BJ (cell line): ENCODE measurements around the gene PRR5L. TPM values are rescaled to one million over a fixed set of nuclear protein-coding genes. Genes with fewer than 3 reads are reported as not detected.

ENCODE experiments used
- CTCF ChIA-PET: fragments of 350-600 bp; formaldehyde crosslinking; extraction: SDS; loops from one replicate; lab custom pipeline; 2021; ENCODE audit warnings: antibody characterized with exemption, inconsistent platforms; lab: Yijun Ruan, JAX
- POLR2A ChIA-PET: fragments of 300-600 bp; sonication (Branson Sonifier 250); formaldehyde crosslinking; extraction: SDS; loops from one replicate; lab custom pipeline; 2021; ENCODE audit warnings: antibody characterized with exemption; lab: Charles Lee
- DNase-seq: peaks from one replicate; pipeline ENCODE4 v3.0.0-alpha.2; 2011; ENCODE audit warnings: low read depth
- H3K27me3 ChIP-seq: 2 replicates; pipeline ENCODE4 v1.6.0; 2011; ENCODE audit warnings: low read length; ENCODE audit not compliant: control insufficient read depth, insufficient read depth
- H3K36me3 ChIP-seq: 2 replicates; pipeline ENCODE4 v1.5.1; 2011; ENCODE audit warnings: low read length; ENCODE audit not compliant: control insufficient read depth, insufficient read depth
- H3K4me3 ChIP-seq: 2 replicates; pipeline ENCODE4 v1.5.1; 2011; ENCODE audit warnings: low read depth, mild to moderate bottlenecking, control low read depth, low read length
- polyA plus RNA-seq: library from polyadenylated mRNA; depleted of rRNA; stranded (reverse); fragments of >200 nt; gene quantifications from 2 replicates; pipeline ENCODE4 v1.2.3, GENCODE V29; 2011
- TF ChIP-seq, protein P1 (sequence below): IDR thresholded peaks from 2 replicates; pipeline ENCODE4 v1.5.1; 2011; ENCODE audit warnings: low read depth, mild to moderate bottlenecking, control low read depth, inconsistent platforms, low read length, moderate library complexity; ENCODE audit not compliant: insufficient read depth

Gene PRR5L
- polyA plus RNA-seq, 1 experiment: 13.3 TPM

DNA sequence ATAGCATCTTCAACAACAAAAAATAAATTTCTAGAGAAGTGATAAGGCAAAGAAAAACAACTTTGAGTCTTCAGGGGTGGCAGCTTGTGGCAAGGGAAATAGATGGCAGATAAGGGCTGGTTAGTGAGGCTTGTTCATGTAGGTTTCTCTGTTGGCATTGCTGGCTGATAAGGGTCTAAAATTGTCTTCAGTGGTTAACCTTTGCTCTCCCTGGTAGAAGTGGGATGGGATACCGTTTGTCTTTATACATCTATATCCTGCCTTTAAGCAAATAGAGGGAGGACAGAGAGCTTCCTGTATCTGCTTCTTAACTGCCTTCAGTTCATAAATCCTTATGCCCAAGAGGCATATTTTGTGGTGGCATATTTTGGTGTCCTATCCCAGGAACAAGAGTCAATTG lies 156.9 kb downstream of the PRR5L start:
- ChIA-PET POLR2A (no interaction called here), CTCF (interaction anchor here (1.1 to 1.6 kb wide), 8 partner anchors 10 to 835 kb away, joined by 3 to 5 read pairs (median 4); partner anchors contain the start of gene FJX1)
- no peak for DNase-seq
- Histone ChIP-seq H3K27me3 (no peaks in the 10 kb centered on the region), H3K4me3 (no peak overlapping the region), H3K36me3 (peaks cover 6% of the 10 kb centered on the region)
- TF ChIP-seq, protein P1, sequence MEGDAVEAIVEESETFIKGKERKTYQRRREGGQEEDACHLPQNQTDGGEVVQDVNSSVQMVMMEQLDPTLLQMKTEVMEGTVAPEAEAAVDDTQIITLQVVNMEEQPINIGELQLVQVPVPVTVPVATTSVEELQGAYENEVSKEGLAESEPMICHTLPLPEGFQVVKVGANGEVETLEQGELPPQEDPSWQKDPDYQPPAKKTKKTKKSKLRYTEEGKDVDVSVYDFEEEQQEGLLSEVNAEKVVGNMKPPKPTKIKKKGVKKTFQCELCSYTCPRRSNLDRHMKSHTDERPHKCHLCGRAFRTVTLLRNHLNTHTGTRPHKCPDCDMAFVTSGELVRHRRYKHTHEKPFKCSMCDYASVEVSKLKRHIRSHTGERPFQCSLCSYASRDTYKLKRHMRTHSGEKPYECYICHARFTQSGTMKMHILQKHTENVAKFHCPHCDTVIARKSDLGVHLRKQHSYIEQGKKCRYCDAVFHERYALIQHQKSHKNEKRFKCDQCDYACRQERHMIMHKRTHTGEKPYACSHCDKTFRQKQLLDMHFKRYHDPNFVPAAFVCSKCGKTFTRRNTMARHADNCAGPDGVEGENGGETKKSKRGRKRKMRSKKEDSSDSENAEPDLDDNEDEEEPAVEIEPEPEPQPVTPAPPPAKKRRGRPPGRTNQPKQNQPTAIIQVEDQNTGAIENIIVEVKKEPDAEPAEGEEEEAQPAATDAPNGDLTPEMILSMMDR: no peak

DNA sequence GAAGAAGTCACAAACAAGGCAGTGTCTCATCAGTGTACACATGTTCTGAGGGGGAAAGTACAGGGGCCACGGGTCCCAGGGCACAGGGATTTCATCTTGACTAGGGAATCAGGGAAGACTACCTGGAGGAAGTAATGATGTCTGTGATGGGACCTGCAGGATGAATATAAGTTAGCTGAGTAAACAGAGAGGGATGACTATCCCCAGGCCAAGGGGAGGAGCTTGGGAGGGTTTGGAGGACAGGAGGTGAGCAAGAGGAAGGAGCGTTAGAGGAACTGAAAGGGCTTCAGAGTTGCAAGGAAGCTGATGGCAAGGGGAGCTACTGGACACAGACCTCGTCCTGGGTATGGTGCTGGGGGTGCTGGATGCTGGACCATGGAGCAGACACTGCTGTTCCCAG lies 157.6 kb downstream of the PRR5L start:
- TF ChIP-seq, protein P1: no peak
- ChIA-PET POLR2A (no interaction called here), CTCF (interaction anchor here (1.2 to 1.6 kb wide), 3 partner anchors 11 to 836 kb away, joined by 3 to 5 read pairs (median 4); partner anchors contain the start of gene FJX1)
- DNase-seq: no peak
- no peaks in the 10 kb centered on the region for H3K27me3 ChIP-seq
- H3K36me3 ChIP-seq: peaks cover 6% of the 10 kb centered on the region
- H3K4me3 ChIP-seq: no peak overlapping the region

GRCh38 chr11:36454551-36454940 lies 158.5 kb downstream of the PRR5L start:
- ChIA-PET POLR2A (no interaction called here), CTCF (interaction anchor here (1.3 kb wide), 1 partner anchor 162 kb away, joined by 5 read pairs; no protein-coding TSS in a partner anchor)
- DNase-seq: no peak
- Histone ChIP-seq H3K27me3 (no peaks in the 10 kb centered on the region), H3K4me3 (no peak overlapping the region), H3K36me3 (peaks cover 6% of the 10 kb centered on the region)
- TF ChIP-seq, protein P1: no peak

- Histone ChIP-seq H3K27me3 (no peaks in the 10 kb centered on the region), H3K36me3 (peaks cover 6% of the 10 kb centered on the region), H3K4me3 (no peak overlapping the region)
- TF ChIP-seq, protein P1: no peak
- CTCF ChIA-PET: interaction anchor here (0.8 to 1.3 kb wide), 3 partner anchors 23 to 34 kb away, joined by 3 to 6 read pairs (median 5); no protein-coding TSS in a partner anchor
- DNase-seq: no peak
- POLR2A ChIA-PET: no interaction called here
These were observed 159.0 kb downstream of the PRR5L start for GRCh38 chr11:36454941-36455631.

- POLR2A ChIA-PET: interaction anchor here (0.6 kb wide), 2 partner anchors 83 to 148 kb away, joined by 3 read pairs; no protein-coding TSS in a partner anchor
- Histone ChIP-seq H3K4me3 (no peak overlapping the region), H3K36me3 (peaks cover 6% of the 10 kb centered on the region), H3K27me3 (no peaks in the 10 kb centered on the region)
- CTCF ChIA-PET: interaction anchor here (0.8 to 1.3 kb wide), 5 partner anchors 22 to 163 kb away, joined by 3 to 6 read pairs (median 4); no protein-coding TSS in a partner anchor
- DNase-seq: peak; percentile 99
- TF ChIP-seq, protein P1: no peak
These were observed 159.6 kb downstream of the PRR5L start for GRCh38 chr11:36455658-36456111.
